GM12878 (cell line): ENCODE results near the gene TDP1. TPM values are rescaled to one million over a fixed set of nuclear protein-coding genes. Genes with fewer than 3 reads are reported as not detected.

Source experiments
- BCL11A ChIP-seq: IDR thresholded peaks from 2 replicates; pipeline ENCODE4 v1.6.1; 2011; ENCODE audit warnings: low read depth, low read length
- BMI1 ChIP-seq: fragments of 450-650 bp; IDR thresholded peaks from 2 replicates; pipeline ENCODE4 v1.6.1; 2016; ENCODE audit warnings: mild to moderate bottlenecking, moderate library complexity, borderline replicate concordance
- CHD2 ChIP-seq: IDR thresholded peaks from 2 replicates; pipeline ENCODE4 v1.6.1; 2011; ENCODE audit warnings: low read depth, low read length, improper control_type of control experiment, borderline replicate concordance
- CREM ChIP-seq: IDR thresholded peaks from 2 replicates; pipeline ENCODE4 v1.6.1; 2014; ENCODE audit warnings: antibody characterized with exemption, low read depth
- CTCF ChIP-seq, 3 experiments: IDR thresholded peaks in 2 of 3; conservative IDR thresholded peaks in 1 of 3; 2 replicates each; pipeline ENCODE4 v1.5.1; 2011; ENCODE audit warnings: low read depth in 3 of 3, low read length in 3 of 3, mild to moderate bottlenecking in 3 of 3, control low read depth in 2 of 3, moderate library complexity in 2 of 3, inconsistent platforms in 1 of 3, mixed read lengths in 1 of 3; ENCODE audit not compliant: control insufficient read depth in 2 of 3, insufficient read depth in 1 of 3; ENCODE audit errors: extremely low read depth in 1 of 3
- ELK1 ChIP-seq: IDR thresholded peaks from 2 replicates; pipeline ENCODE4 v1.6.1; 2012; ENCODE audit warnings: low read depth, low read length, improper control_type of control experiment
- GABPA ChIP-seq: IDR thresholded peaks from 2 replicates; pipeline ENCODE4 v1.6.1; 2014; ENCODE audit warnings: antibody characterized with exemption, low read depth, mild to moderate bottlenecking, inconsistent platforms
- HCFC1 ChIP-seq: fragments of 150-350 bp; IDR thresholded peaks from 2 replicates; pipeline ENCODE4 v1.6.1; 2014; ENCODE audit warnings: low read length
- IKZF1 ChIP-seq: fragments of 450-650 bp; conservative IDR thresholded peaks from 2 replicates; pipeline ENCODE4 v1.6.1; 2017; ENCODE audit warnings: antibody characterized with exemption, mild to moderate bottlenecking
- IRF3 ChIP-seq: fragments of 450-650 bp; IDR thresholded peaks from 2 replicates; pipeline ENCODE4 v1.6.1; 2014; ENCODE audit warnings: mild to moderate bottlenecking
- KDM1A ChIP-seq: fragments of 200-600 bp; sonication (generic); IDR thresholded peaks from 2 replicates; pipeline ENCODE4 v1.6.1; 2016; ENCODE audit warnings: borderline replicate concordance
- MTA2 ChIP-seq: fragments of 450-650 bp; IDR thresholded peaks from 2 replicates; pipeline ENCODE4 v1.6.1; 2016; ENCODE audit warnings: low read depth, mild to moderate bottlenecking, moderate library complexity
- MYC ChIP-seq: IDR thresholded peaks from 2 replicates; pipeline ENCODE4 v1.6.1; 2011; ENCODE audit warnings: mild to moderate bottlenecking, low read length, moderate library complexity, inconsistent platforms; ENCODE audit not compliant: insufficient read depth, insufficient replicate concordance, insufficient read length, severe bottlenecking
- PAX5 ChIP-seq: IDR thresholded peaks from 2 replicates; pipeline ENCODE4 v1.6.1; 2011; ENCODE audit warnings: low read depth, low read length, borderline replicate concordance
- POU2F2 ChIP-seq: IDR thresholded peaks from 3 replicates; pipeline ENCODE4 v1.6.1; 2011; ENCODE audit warnings: low read depth, mild to moderate bottlenecking, low read length, borderline replicate concordance
- SMAD5 ChIP-seq: IDR thresholded peaks from 2 replicates; pipeline ENCODE4 v1.6.1; 2016; ENCODE audit warnings: antibody characterized with exemption, low read depth
- SPI1 ChIP-seq: IDR thresholded peaks from 2 replicates; pipeline ENCODE4 v1.6.1; 2011; ENCODE audit warnings: low read depth, mild to moderate bottlenecking, low read length, moderate library complexity, borderline replicate concordance; ENCODE audit not compliant: insufficient read depth
- TBL1XR1 ChIP-seq: IDR thresholded peaks from 2 replicates; pipeline ENCODE4 v1.6.1; 2012; ENCODE audit warnings: low read depth, low read length, improper control_type of control experiment
- ZNF687 ChIP-seq: fragments of 450-650 bp; IDR thresholded peaks from 2 replicates; pipeline ENCODE4 v1.6.1; 2017; ENCODE audit warnings: mild to moderate bottlenecking, moderate library complexity
- polyA plus RNA-seq, 11 experiments: library from polyadenylated mRNA; depleted of rRNA in 4 of 11; unstranded in 6 of 11; stranded (reverse) in 5 of 11; fragments of >200 nt; fragmentation: Nextera tagmentation in 4 of 11; fragmentation: Illumina TruSeq in 1 of 11; extraction: Ambion mirVana in 4 of 11; extraction: Trizol in 1 of 11; gene quantifications; 1 replicate in 1 of 11; 2 replicates in 10 of 11; pipeline versions ENCODE4 v1.2.1 to v1.2.3, GENCODE V29; 2011 to 2016; ENCODE audit warnings: inconsistent platforms in 2 of 11, missing spikeins in 2 of 11, low read depth in 1 of 11
- total RNA-seq, 4 experiments: library from RNA; depleted of rRNA in 3 of 4; stranded (reverse); fragments of >200 nt in 3 of 4; fragmentation: Illumina TruSeq in 1 of 4; extraction: Trizol in 1 of 4; gene quantifications; 2 replicates each; pipeline versions ENCODE4 v1.2.1 to v1.2.3, GENCODE V29; 2013 to 2021

The TDP1 gene
- total and polyA plus RNA-seq, 10 of the 15 experiments (the other 5 are each of a cell fraction or from before 2014, with no cell fraction given), result 40.2 to 60.4 (median 54.1) TPM

- TF ChIP-seq IRF3, result peak; percentile 54; the same call in 1 of the 2 replicates
- no peak for TF ChIP-seq CTCF (IDR thresholded peaks at IDR 0.05 in 2 of 3, conservative IDR thresholded peaks at IDR 0.05 in 1 of 3; ENCODE audit: control insufficient read depth in 2 of 3, extremely low read depth in 1 of 3, insufficient read depth in 1 of 3, low read depth in 3 of 3, low read length in 3 of 3)
- no peak for TF ChIP-seq BMI1
- TF ChIP-seq ELK1, result peak; percentile 85
- no peak for TF ChIP-seq KDM1A
- no peak for TF ChIP-seq BCL11A
- peak; percentile 89 for TF ChIP-seq ZNF687
- no peak for TF ChIP-seq TBL1XR1
- peak; percentile 72; the same call in 2 of the 3 replicates for TF ChIP-seq POU2F2
- peak; percentile 80; the same call in 1 of the 2 replicates for TF ChIP-seq SPI1
- TF ChIP-seq CHD2, result peak; percentile 68
- TF ChIP-seq HCFC1, result peak; percentile 52; the same call in 1 of the 2 replicates
- TF ChIP-seq CREM, result peak; percentile 85
- peak; percentile 56; the same call in 1 of the 2 replicates for TF ChIP-seq PAX5
- no peak for TF ChIP-seq MYC
- TF ChIP-seq IKZF1, result peak; percentile 78
- peak; percentile 78 for TF ChIP-seq GABPA
- 0 out of 2 replicates have a peak, but pooled peaks have one; percentile 16 for TF ChIP-seq SMAD5
- TF ChIP-seq MTA2, result no peak
Measured at GRCh38 chr14:89955745-89956660, at the start of gene TDP1 (continued).
